Thyroid gland (tissue), 4 donors: Measurements from ENCODE around the gene AGMO. TPM values are rescaled to one million over a fixed set of nuclear protein-coding genes. Genes with fewer than 3 reads are reported as not detected.
A peak's percentile ranks its signal among the peaks of the same experiment; 100 is the strongest.

ENCODE experiments used
- DNase-seq, 2 donors: peaks; one replicate each; pipeline ENCODE4 v3.0.0-alpha.2; 2019
- H3K27ac ChIP-seq, 3 donors: fragments of 200-600 bp; sonication (generic); 1 replicate in 2 of 3; 2 replicates in 1 of 3; pipeline ENCODE4 v1.5.1; 2016 to 2019; ENCODE audit warnings: mild to moderate bottlenecking in 1 of 3, moderate library complexity in 1 of 3
- H3K27me3 ChIP-seq: fragments of 200-600 bp; sonication (generic); one replicate; pipeline ENCODE4 v1.5.1; 2019
- H3K36me3 ChIP-seq, 2 donors: fragments of 200-600 bp; sonication (generic); one replicate each; pipeline ENCODE4 v1.5.1; 2016 to 2019
- H3K4me1 ChIP-seq, 2 donors: fragments of 200-600 bp; sonication (generic); one replicate each; pipeline ENCODE4 v1.5.1; 2017 to 2019
- H3K4me3 ChIP-seq, 3 donors: fragments of 200-600 bp; sonication (generic); replicated peaks in 1 of 3; 1 replicate in 2 of 3; 2 replicates in 1 of 3; pipeline ENCODE4 v1.5.1; 2016; ENCODE audit warnings: mild to moderate bottlenecking in 1 of 3
- H3K9me3 ChIP-seq: fragments of 200-600 bp; sonication (generic); one replicate; pipeline ENCODE4 v1.5.1; 2017
- CTCF ChIP-seq, 6 experiments: fragments of 200-600 bp in 3 of 6; fragments of 450-650 bp in 3 of 6; sonication (generic) in 3 of 6; IDR thresholded peaks; one replicate each; pipeline ENCODE4 v1.5.1; 2016 to 2019; ENCODE audit warnings: antibody characterized with exemption in 6 of 6, mild to moderate bottlenecking in 2 of 6, inconsistent platforms in 1 of 6, moderate library complexity in 1 of 6
- POLR2A ChIP-seq, 2 donors: fragments of 450-650 bp; IDR thresholded peaks; one replicate each; pipeline ENCODE4 v1.6.1; 2017; ENCODE audit warnings: antibody characterized with exemption in 2 of 2, mild to moderate bottlenecking in 2 of 2, moderate library complexity in 1 of 2
- WGBS, 2 donors: methylation state at CpG; one replicate each; pipeline ENCODE4 v1.1.5; 2017; 5-methylcytosine and 5-hydroxymethylcytosine counted together
- intact Hi-C: fragments of 100-400 bp; cut with DNase I; formaldehyde crosslinking; loops from one replicate; pipeline ENCODE4 v1.15.1; 2023
- total RNA-seq, 4 donors: library from RNA; depleted of rRNA; stranded (reverse); fragments of >200 nt; gene quantifications; one replicate each; pipeline ENCODE4 v1.2.3, GENCODE V29; 2016

The AGMO gene
- 1 to 10 TPM in 3 of 4 donors, under 1 TPM in 1; 0.83 to 2.0 (median 1.8) TPM for total RNA-seq

GRCh38 chr7:15561835-15562234, at the start of gene AGMO:
Gene AGMO (minus strand): TSS chr7:15562015.
- H3K9me3 ChIP-seq: no peaks in the 10 kb centered on the region
- no peaks in the 10 kb centered on the region for H3K36me3 ChIP-seq
- H3K4me3 ChIP-seq: no peak within 1 kb of the TSS
- no peaks in the 10 kb centered on the region for H3K27me3 ChIP-seq
- intact Hi-C loops: no loop called here
- H3K4me1 ChIP-seq: no peaks in the 10 kb centered on the region
- peak within 1 kb of the TSS; percentile 38 to 64 (median 46) for H3K27ac ChIP-seq
- peak; percentile 37 to 50 for DNase-seq
- WGBS, 2 donors: 43 to 47% methylated on average over 5 of the region's 5 CpGs
- peak in 1 of 2 donors; percentile 13 for TF ChIP-seq POLR2A (IDR thresholded peaks at IDR 0.05)
- no peak for TF ChIP-seq CTCF (IDR thresholded peaks at IDR 0.05)

- intact Hi-C loops: no loop called here
These were observed 48.7 kb upstream of the AGMO start for GRCh38 chr7:15610503-15610902.

GRCh38 chr7:15609287-15609686, 47.5 kb upstream of the AGMO start:
- no peak for DNase-seq
- Histone ChIP-seq H3K4me3 (no peak overlapping the region), H3K27ac (no peak overlapping the region), H3K36me3 (no peaks in the 10 kb centered on the region), H3K4me1 (no peaks in the 10 kb centered on the region), H3K27me3 (no peaks in the 10 kb centered on the region), H3K9me3 (no peaks in the 10 kb centered on the region)
- intact Hi-C loops: no loop called here
- 90% methylated on average over 2 of the region's 2 CpGs for WGBS, 2 donors
- TF ChIP-seq CTCF (IDR thresholded peaks at IDR 0.05) (no peak), POLR2A (IDR thresholded peaks at IDR 0.05) (no peak)

More at GRCh38 chr7:15610503-15610902, 48.7 kb upstream of the AGMO start:
- Histone ChIP-seq H3K4me3 (no peak overlapping the region), H3K27me3 (no peaks in the 10 kb centered on the region), H3K9me3 (no peaks in the 10 kb centered on the region), H3K27ac (no peak overlapping the region), H3K4me1 (no peaks in the 10 kb centered on the region), H3K36me3 (no peaks in the 10 kb centered on the region)
- 88 to 93% methylated on average over 2 of the region's 2 CpGs for WGBS, 2 donors
- TF ChIP-seq CTCF (IDR thresholded peaks at IDR 0.05) (no peak), POLR2A (IDR thresholded peaks at IDR 0.05) (no peak)
- DNase-seq: no peak

- 89 to 95% methylated on average over 5 of the region's 5 CpGs for WGBS, 2 donors
- no peak for DNase-seq
- H3K27ac ChIP-seq: no peak overlapping the region
- no peaks in the 10 kb centered on the region for H3K4me1 ChIP-seq
- no peak for TF ChIP-seq POLR2A (IDR thresholded peaks at IDR 0.05)
- TF ChIP-seq CTCF (IDR thresholded peaks at IDR 0.05): no peak
- H3K27me3 ChIP-seq: no peaks in the 10 kb centered on the region
- H3K36me3 ChIP-seq: no peaks in the 10 kb centered on the region
- intact Hi-C loops: no loop called here
- no peaks in the 10 kb centered on the region for H3K9me3 ChIP-seq
- no peak overlapping the region for H3K4me3 ChIP-seq
These were observed 45.9 kb upstream of the AGMO start for GRCh38 chr7:15607529-15608210.

GRCh38 chr7:15606561-15606960, 44.7 kb upstream of the AGMO start:
- TF ChIP-seq CTCF (IDR thresholded peaks at IDR 0.05) (no peak), POLR2A (IDR thresholded peaks at IDR 0.05) (no peak)
- whole genome bisulfite sequencing, 2 donors: 84 to 94% methylated on average over 3 of the region's 3 CpGs
- H3K4me1 ChIP-seq: no peaks in the 10 kb centered on the region
- no peaks in the 10 kb centered on the region for H3K27me3 ChIP-seq
- H3K27ac ChIP-seq: no peak overlapping the region
- DNase-seq: no peak
- no peaks in the 10 kb centered on the region for H3K36me3 ChIP-seq
- no peak overlapping the region for H3K4me3 ChIP-seq
- H3K9me3 ChIP-seq: no peaks in the 10 kb centered on the region
- intact Hi-C loops: no loop called here
